Tibial nerve (tissue), 4 donors: Measurements from ENCODE around the gene LDAF1.
A peak's percentile ranks its signal among the peaks of the same experiment; 100 is the strongest.

Experiments
- EP300 ChIP-seq, 2 donors: sonication (generic); formaldehyde crosslinking; IDR thresholded peaks; one replicate each; pipeline ENCODE4 v1.6.1; 2017; ENCODE audit warnings: antibody characterized with exemption in 2 of 2, mild to moderate bottlenecking in 1 of 2
- POLR2A ChIP-seq, 2 donors: fragments of 450-650 bp; IDR thresholded peaks; one replicate each; pipeline ENCODE4 v1.6.1; 2017; ENCODE audit warnings: antibody characterized with exemption in 2 of 2, mild to moderate bottlenecking in 2 of 2, moderate library complexity in 2 of 2
- TF ChIP-seq, protein P1 (sequence below), 5 experiments: fragments of 200-600 bp in 3 of 5; fragments of 450-650 bp in 2 of 5; sonication (generic) in 3 of 5; IDR thresholded peaks; one replicate each; pipeline ENCODE4 v1.5.1; 2016 to 2019; ENCODE audit warnings: antibody characterized with exemption in 5 of 5, mild to moderate bottlenecking in 3 of 5, moderate library complexity in 2 of 5

DNA sequence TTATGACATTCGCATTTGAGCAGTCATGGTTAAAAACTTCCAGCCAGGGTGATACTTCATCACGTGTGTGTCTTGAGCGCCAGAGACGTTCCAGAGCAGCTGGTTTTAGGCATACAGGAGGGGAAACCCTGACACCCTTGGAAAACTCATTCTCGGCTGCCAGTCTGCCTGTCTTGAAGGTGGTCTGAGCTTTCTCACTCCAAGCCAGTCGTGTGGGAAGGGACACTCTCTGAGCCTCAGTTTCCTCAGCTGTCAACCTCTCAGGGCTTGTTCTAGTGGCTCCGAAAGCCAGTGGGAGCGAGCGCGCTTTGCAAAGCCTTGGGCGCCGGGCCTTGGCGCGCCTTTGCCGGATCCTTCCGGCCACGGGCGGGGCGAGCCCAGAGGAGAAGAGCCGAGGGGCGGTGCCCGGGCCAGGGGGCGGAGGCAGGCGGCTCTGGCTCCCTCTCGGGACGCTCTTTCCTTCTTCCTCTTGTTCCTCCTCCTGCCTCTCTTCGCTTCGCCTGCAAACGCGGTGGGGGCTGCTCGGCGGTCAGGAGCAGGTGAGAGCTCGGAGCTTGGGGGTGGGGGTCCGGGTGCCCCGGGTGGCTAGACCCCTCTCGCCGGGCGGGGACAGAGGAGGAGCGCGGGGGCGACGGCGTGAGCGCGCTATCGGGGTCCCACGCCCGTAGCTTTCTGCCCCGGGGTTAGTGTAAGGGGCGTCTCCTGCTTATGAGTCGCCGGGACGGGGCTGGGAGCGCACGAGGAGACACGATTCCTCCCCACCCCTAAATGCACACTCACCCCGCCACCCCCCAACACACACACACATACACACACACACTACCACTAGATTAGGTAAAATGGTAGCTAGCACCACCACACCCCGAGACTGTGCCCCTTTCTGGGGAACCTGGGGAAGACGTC lies at the start of gene LDAF1:
- TF ChIP-seq, protein P1, sequence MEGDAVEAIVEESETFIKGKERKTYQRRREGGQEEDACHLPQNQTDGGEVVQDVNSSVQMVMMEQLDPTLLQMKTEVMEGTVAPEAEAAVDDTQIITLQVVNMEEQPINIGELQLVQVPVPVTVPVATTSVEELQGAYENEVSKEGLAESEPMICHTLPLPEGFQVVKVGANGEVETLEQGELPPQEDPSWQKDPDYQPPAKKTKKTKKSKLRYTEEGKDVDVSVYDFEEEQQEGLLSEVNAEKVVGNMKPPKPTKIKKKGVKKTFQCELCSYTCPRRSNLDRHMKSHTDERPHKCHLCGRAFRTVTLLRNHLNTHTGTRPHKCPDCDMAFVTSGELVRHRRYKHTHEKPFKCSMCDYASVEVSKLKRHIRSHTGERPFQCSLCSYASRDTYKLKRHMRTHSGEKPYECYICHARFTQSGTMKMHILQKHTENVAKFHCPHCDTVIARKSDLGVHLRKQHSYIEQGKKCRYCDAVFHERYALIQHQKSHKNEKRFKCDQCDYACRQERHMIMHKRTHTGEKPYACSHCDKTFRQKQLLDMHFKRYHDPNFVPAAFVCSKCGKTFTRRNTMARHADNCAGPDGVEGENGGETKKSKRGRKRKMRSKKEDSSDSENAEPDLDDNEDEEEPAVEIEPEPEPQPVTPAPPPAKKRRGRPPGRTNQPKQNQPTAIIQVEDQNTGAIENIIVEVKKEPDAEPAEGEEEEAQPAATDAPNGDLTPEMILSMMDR (IDR thresholded peaks at IDR 0.05) = no peak
- TF ChIP-seq POLR2A (IDR thresholded peaks at IDR 0.05) (peak in 1 of 2 donors; percentile 41), EP300 (IDR thresholded peaks at IDR 0.05) (peak in 1 of 2 donors; percentile 57)
